ENCODE data around the gene FBLN1. TPM values are rescaled to one million over a fixed set of nuclear protein-coding genes. Genes with fewer than 3 reads are reported as not detected.

FBLN1 gene
- total and polyA plus RNA-seq, 2 of the 8 experiments (the other 6 are each of a cell fraction or from before 2014, with no cell fraction given): 159 to 168 TPM

- ChIA-PET CTCF (ENCODE audit: partially characterized antibody) (interaction anchor here (0.7 to 4.2 kb wide), 27 partner anchors 12 to 363 kb away, joined by 3 to 39 read pairs (median 4); no protein-coding TSS in a partner anchor), POLR2A (ENCODE audit: partially characterized antibody) (no interaction called here)
- no peak for TF ChIP-seq TBP (IDR thresholded peaks at IDR 0.05; ENCODE audit: low read depth, low read length)
- TF ChIP-seq GABPA (IDR thresholded peaks at IDR 0.05; ENCODE audit: borderline replicate concordance, insufficient read depth, low read length): 0 out of 2 replicates have a peak, but pooled peaks have one; percentile 5
- Histone ChIP-seq H2BK15ac (ENCODE audit: low read length) (no peak overlapping the region), H2AK5ac (ENCODE audit: low read depth, low read length) (no peak overlapping the region), H2BK20ac (ENCODE audit: low read length) (no peak overlapping the region), H3K14ac (ENCODE audit: insufficient read length) (no peak overlapping the region), H3K27ac (ENCODE audit: low read depth, low read length) (no peak overlapping the region), H4K5ac (ENCODE audit: insufficient read length, low read depth, low read length) (no peak overlapping the region), H2BK5ac (ENCODE audit: low read depth, low read length) (no peak overlapping the region), H3K9me3 (ENCODE audit: insufficient read depth in 2 of 2, low read depth in 1 of 2, low read length in 1 of 2) (peaks cover 0 to 2% of the 10 kb centered on the region in 2 experiments; a peak in 1 of 4 replicates), H4K91ac (replicated peaks; ENCODE audit: insufficient read length, low read length) (no peak overlapping the region), H3K23me2 (ENCODE audit: low read depth, low read length) (no peaks in the 10 kb centered on the region), H3K18ac (ENCODE audit: extremely low read depth, low read length) (no peak overlapping the region), H3K4me2 (ENCODE audit: insufficient read depth in 1 of 2, low read depth in 2 of 2, low read length in 2 of 2) (no peak overlapping the region), H2BK12ac (ENCODE audit: low read depth, low read length) (no peak overlapping the region; the same call in 1 of the 2 replicates), H3K56ac (replicated peaks; ENCODE audit: insufficient read length, low read depth, low read length) (no peak overlapping the region), H3K23ac (ENCODE audit: insufficient read length) (no peak overlapping the region), H2AFZ (ENCODE audit: low read length) (no peak overlapping the region), H4K20me1 (replicated peaks in 1 of 2; ENCODE audit: control insufficient read depth in 1 of 2, insufficient read depth in 2 of 2, low read length in 2 of 2) (peaks cover 3 to 5% of the 10 kb centered on the region in 2 experiments), H3K4ac (replicated peaks; ENCODE audit: insufficient read length, low read depth, low read length) (no peak overlapping the region), H3K4me1 (replicated peaks in 1 of 4; ENCODE audit: control insufficient read depth in 3 of 4, insufficient read depth in 4 of 4, low read length in 3 of 4) (no peaks in the 10 kb centered on the region), H2BK120ac (replicated peaks; ENCODE audit: low read depth, low read length) (no peak overlapping the region), H3K36me3 (ENCODE audit: control insufficient read depth in 2 of 4, insufficient read depth in 4 of 4, low read length in 3 of 4) (peaks cover 6 to 24% (median 21%) of the 10 kb centered on the region in 4 experiments; a peak in 6 of 8 replicates), H3K79me1 (ENCODE audit: low read depth, low read length) (no peaks in the 10 kb centered on the region), H3K27me3 (replicated peaks in 1 of 4; ENCODE audit: control insufficient read depth in 3 of 4, extremely low read depth in 1 of 4, insufficient read depth in 3 of 4, low read length in 3 of 4) (no peaks in the 10 kb centered on the region), H3K4me3 (ENCODE audit: extremely low read depth in 1 of 4, insufficient read depth in 2 of 4, low read depth in 3 of 4, low read length in 4 of 4) (no peak overlapping the region), H3K79me2 (ENCODE audit: control insufficient read depth in 1 of 2, insufficient read depth in 2 of 2, low read length in 2 of 2) (no peaks in the 10 kb centered on the region), H4K8ac (ENCODE audit: extremely low read depth, insufficient read depth, low read length) (peak overlapping the region; percentile 53; the same call in 1 of the 2 replicates), H3K9ac (replicated peaks in 1 of 4; ENCODE audit: extremely low read depth in 1 of 4, low read depth in 3 of 4, low read length in 3 of 4) (no peak overlapping the region)
- FAIRE-seq: no peak
- DNase-seq (ENCODE audit: low read depth in 1 of 2, low spot score in 2 of 2): no peak
- 77% methylated on average over 15 of the region's 16 CpGs; no CpG with 5 or more reads in 1 of the 2 experiments for WGBS, 2 experiments (ENCODE audit: extremely low coverage in 1 of 2, insufficient coverage in 1 of 2, insufficient read length in 1 of 2, insufficient replicate concordance in 2 of 2, low coverage in 1 of 2, low lambda C conversion rate in 2 of 2, missing lambda C conversion rate in 1 of 2)
Observed at GRCh38 chr22:45554040-45554406, 51.3 kb downstream of the FBLN1 start.

All from H1 (cell line).